Stimulated activated CD8-positive, alpha-beta memory T cell treated with anti-CD3 and anti-CD28 coated beads, Interleukin-4, amount 100 ng/mL, for 1 hour (primary cell): ENCODE data around the gene WDR5.

Source experiments
- DNase-seq, 2 donors: peaks; one replicate each; pipeline ENCODE4 v3.0.0-alpha.2; 2020; ENCODE audit warnings: low read depth in 2 of 2, low spot score in 1 of 2

Gene WDR5

DNA sequence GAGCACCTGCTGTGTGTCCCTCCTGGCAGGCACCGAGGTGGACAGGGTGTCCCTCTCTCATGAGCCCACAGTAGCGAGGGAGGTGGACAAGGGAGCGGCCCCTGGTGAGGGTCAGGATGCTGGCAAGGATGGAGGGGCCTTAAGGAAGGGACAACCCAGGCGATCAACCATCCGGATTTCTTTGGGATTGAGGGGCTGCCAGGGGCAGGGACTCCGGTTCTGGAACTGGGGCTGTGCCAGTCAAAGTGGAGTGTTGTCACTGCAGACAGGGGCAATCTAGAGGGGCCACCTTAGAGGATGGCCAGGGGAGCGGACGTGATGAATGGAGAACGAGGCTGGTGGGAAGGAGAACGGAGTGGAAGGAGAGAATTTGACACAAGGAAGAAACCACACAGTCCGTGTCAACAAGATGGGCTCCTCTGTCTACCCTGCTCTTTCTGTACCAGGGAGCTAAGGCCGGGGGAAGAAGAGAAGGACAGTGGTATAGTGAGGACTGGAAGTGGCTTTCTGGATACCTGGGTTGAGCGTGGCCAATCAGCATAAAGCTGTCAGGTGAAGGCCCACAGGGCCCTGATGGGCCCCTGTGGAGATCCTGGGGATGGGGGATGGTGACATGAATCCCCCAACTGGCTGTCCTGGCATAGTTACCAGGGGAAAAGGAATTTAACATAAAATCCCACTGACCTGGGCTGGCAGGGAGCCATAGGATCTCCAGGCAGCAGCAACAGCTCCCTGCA, 4.2 kb upstream of the WDR5 start:
- no peak for DNase-seq

DNA sequence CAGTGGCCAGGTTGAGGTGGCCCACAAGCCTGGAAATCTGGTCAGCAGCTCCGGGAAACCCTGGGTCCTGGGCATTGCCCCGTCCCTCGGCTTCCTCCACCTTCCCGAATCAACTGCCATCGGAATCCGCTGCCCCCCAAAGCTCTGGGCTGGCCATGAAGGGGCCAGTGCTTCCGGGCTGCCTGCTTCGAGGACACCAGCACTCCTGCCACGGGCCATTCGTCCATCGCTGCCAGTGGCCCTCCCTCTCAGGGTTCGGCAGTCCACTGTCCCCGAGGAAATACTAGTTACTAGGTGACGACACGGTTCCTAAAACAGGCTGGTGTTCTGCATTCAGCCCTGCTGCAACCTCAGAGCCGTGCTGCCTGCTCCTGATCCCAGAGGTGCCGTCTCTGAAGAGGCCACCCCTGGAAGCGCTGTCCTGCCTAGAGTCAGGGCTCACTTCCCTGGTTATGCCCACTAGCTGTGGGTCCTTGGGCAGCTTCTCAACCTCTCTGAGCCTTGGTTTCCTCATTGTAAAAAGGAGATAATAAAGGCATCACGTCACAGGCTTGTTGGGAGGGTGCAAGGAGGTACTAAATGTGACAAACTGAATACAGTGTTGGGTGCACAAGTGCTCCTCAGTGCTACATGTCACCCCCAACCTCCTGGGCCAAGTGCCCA, 3.5 kb upstream of the WDR5 start:
- DNase-seq = no peak

- DNase-seq = no peak
Measured at GRCh38 chr9:134134949-134135342, 936 bp upstream of the WDR5 start.

GRCh38 chr9:134136118-134136995, 475 bp downstream of the WDR5 start:
- no peak for DNase-seq

DNA sequence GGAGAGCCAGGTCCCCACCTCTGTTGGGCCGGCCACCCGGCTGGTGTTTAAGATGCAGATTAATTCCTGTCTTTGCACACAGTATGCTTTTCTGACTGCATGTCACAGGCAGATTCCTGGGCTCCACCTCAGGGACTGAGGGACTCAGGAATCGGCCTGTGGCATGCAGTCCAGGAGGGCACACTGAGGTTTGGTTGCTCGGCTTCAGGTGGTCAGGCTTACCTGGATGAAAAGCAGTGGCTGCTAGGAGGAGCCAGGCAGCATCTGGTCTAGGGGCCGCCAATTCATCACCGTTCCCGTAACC, 1.1 kb downstream of the WDR5 start:
- no peak for DNase-seq

GRCh38 chr9:134138292-134138691, 2.4 kb downstream of the WDR5 start:
- no peak for DNase-seq

DNA sequence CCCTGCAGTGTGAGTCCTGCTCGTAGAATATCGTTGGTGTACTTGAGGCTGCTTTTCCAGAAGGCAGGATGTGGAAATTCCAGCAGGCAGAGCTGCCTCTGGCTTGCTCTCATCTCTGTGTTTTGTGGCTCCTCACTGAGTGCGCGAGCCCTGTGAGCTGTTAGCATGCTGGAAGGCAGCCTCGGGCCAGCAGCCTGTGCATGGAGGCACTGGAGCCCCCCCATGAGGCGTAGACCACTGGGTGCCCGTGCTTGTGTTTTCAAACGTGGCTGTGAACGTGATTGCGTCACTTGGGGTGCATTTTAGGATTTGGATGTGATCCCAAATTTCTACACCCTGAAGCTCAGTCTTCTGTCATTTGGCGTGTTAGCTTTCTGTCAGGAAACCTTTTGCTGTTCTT, 3.2 kb downstream of the WDR5 start:
- DNase-seq = no peak

DNA sequence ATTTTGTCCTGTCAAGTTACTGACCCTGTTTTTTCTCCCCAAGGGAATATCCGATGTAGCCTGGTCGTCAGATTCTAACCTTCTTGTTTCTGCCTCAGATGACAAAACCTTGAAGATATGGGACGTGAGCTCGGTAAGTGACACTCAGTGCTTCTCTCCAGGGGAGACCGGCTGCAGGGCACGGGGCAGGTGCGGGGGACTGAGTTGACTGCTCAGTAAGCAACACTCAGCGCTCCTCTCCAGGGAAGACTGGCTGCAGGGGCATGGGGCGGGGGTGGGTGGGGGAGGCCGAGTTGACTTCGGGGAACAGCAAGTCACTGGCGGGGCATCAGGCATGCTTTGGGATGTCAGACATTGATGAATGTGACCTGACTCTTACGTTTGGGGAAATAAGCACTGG, 6.0 kb downstream of the WDR5 start:
- DNase-seq = no peak

- DNase-seq = no peak
Measured at GRCh38 chr9:134144801-134145200, 8.9 kb downstream of the WDR5 start.

GRCh38 chr9:134145262-134145661, 9.4 kb downstream of the WDR5 start:
- DNase-seq = no peak

DNA sequence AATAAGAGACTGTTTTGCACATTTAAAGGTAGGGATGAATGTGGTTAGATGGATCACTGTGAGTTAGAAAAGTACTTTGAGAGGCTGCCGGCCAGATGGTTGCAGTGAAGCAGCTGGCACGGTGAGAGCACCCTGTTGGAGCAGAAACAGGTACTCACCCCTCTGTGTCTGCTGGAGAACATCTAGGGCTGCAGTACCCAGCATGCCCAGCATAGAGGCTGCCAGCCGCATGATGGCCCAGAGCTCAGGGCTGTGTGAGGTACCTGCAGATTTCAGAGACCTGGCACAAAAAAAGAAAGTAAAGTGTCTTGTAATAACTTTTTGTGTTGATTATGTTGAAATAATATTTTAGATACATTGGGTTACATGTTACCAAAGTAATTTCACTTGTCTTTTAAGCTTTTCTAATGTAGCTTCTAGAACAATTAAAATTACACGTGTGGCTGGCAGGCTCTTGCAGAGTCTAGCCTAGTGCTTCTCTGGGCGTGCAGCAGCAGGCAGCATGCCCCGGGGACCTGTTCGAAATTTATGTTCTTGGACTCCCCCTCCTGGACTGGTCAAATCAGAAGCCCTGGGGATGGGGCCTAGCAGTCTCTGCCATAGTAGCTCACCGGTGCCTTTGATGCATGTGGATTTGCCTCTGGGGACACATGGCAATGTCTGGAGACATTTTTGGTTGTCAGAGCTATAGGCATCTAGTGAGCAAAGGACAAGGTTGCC, 11.1 kb downstream of the WDR5 start:
- DNase-seq = no peak

DNA sequence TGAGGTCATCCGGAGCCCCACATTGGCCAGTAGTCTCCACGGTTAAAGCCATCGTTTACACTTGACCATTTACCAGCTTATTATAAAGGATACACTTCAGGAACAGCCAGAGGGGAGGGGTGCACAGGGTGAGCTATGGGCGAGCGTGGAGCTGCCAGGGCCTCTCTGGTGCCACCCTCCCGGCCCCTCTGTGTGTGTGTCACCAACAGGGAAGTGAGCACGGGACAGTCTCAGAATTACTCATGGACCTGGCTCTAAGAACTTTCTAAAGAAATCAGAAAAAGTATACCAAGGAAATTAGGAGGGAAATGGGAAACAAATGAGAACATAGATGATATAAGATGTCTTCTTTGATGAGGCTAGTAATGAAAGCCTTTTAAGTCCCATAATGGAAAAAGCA, 13.5 kb downstream of the WDR5 start:
- no peak for DNase-seq

GRCh38 chr9:134150557-134151214, 14.8 kb downstream of the WDR5 start:
- no peak for DNase-seq

GRCh38 chr9:134152022-134152448, 16.2 kb downstream of the WDR5 start:
- DNase-seq = no peak

DNA sequence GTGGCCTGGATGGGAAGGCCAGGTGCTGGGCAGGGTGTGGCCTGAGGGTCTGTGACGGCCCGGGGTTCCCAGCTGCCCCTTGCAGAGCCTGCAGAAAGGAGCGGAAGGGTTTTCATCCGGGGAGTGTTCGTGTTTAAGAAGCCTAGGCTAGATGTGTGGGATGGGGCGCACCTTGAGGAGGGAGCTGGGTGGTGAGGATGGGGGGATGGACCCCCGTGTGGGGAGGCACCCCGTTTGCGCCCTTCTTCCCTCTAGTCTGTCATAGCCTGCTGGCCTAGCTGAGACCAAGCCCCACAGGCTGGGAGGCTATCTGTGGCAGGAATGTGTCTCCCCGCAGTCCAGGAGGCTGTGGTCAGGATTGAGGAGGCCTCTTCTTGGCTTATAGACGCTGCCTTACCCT, 16.6 kb downstream of the WDR5 start:
- DNase-seq = no peak

DNA sequence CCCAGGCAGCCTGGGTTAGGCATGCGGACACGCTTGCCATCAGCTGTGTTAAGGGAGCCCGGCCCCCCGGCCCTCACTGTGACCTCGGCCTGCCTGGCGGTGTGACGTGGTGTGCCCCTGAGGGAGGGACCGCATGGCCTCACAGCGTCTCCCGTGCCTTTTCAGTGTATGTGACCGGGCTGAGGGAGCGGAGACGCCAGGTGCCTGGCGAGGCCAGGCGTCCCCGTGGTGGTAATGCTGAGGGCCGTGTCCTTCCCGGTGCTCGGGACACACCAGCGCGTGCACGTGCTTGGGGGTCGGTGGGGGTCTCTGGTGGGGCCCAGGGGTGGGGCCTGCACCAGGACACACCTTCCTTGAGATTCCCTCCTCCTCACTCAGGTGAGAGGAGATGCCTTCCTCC, 17.6 kb downstream of the WDR5 start:
- no peak for DNase-seq

DNA sequence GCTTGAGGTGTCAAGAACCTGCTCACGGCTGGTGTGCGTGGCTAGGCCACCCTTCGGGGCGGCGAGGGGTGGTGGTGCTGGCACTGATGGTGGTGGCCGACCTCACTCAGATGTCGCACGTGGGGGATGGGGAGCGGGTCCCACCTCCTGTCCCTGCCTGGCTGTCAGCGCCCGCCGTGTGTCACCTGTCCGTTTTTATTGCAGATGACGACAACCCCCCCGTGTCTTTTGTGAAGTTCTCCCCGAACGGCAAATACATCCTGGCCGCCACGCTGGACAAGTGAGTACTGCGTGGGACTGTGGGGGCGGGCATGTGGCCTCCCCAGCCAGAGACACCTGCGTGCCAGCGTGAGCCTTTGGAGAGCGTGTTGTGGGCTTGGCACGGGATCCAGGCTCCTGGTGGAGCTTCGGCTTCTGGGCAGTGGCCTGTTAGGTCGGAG, 18.4 kb downstream of the WDR5 start:
- no peak for DNase-seq

DNA sequence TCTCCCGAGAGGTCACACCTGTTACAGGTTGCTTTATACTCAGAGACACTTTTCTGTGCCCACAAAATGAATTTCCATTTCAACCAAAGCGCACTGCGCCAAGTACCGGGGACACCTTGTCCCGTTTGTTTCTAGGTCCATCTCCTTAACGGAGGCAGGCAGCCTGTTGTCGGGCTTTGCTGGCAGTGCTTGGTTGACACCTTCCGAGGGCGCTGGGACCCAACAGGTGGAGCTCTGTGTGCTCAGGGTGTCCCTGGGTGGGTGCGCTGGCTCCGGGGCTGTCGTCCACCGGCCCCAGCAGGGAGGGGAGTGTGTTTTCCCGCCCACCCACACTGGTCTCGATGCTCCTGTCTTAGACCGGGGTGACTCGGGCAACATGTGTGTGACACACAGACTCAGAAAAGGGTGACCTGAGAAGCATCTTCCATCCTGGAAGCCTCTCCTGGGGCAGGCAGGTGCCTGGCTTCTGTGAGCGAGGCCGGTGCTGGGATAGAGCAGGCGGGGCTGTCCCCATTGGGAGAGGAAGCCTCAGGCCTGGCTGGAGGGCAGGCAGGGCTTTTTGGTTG, 20.0 kb downstream of the WDR5 start:
- DNase-seq = no peak

- no peak for DNase-seq
Measured at GRCh38 chr9:134156564-134157377, 20.9 kb downstream of the WDR5 start.

GRCh38 chr9:134157378-134157885, 21.6 kb downstream of the WDR5 start:
- DNase-seq = no peak
